IPS-15b (cell line): Measurements from ENCODE around the gene BEST2.

Experiments used
- H3K27me3 ChIP-seq: one replicate; pipeline ENCODE4 v1.6.1; 2013; ENCODE audit warnings: low read length; ENCODE audit not compliant: control insufficient read depth, insufficient read depth
- H3K36me3 ChIP-seq: one replicate; pipeline ENCODE4 v1.6.1; 2013; ENCODE audit warnings: low read length; ENCODE audit not compliant: control insufficient read depth, insufficient read depth
- H3K4me1 ChIP-seq: one replicate; pipeline ENCODE4 v1.6.1; 2013; ENCODE audit warnings: mild to moderate bottlenecking, low read length; ENCODE audit not compliant: control insufficient read depth, insufficient read depth
- H3K4me3 ChIP-seq: one replicate; pipeline ENCODE4 v1.5.1; 2013; ENCODE audit warnings: low read depth, low read length
- H3K9ac ChIP-seq: one replicate; pipeline ENCODE4 v1.6.1; 2013; ENCODE audit warnings: low read depth, mild to moderate bottlenecking, low read length
- H3K9me3 ChIP-seq: one replicate; pipeline ENCODE4 v1.6.1; 2013; ENCODE audit warnings: mild to moderate bottlenecking, low read length; ENCODE audit not compliant: control insufficient read depth, insufficient read depth

BEST2 gene

GRCh38 chr19:12774588-12775555, 23.3 kb downstream of the BEST2 start, which contains the start of gene HOOK2:
TSS of gene HOOK2 (minus strand) at chr19:12775552. CDS start at chr19:12775449, 103 bp downstream.
- Histone ChIP-seq H3K9me3 (no peaks in the 10 kb centered on the region), H3K4me3 (peak within 1 kb of the TSS; percentile 86), H3K27me3 (no peaks in the 10 kb centered on the region), H3K9ac (peak within 1 kb of the TSS; percentile 81), H3K36me3 (peaks cover 3% of the 10 kb centered on the region), H3K4me1 (peaks cover 8% of the 10 kb centered on the region)

GRCh38 chr19:12777217-12778016, 25.8 kb downstream of the BEST2 start:
- Histone ChIP-seq H3K36me3 (peaks cover 3% of the 10 kb centered on the region), H3K4me3 (peak overlapping the region; percentile 76), H3K4me1 (peaks cover 8% of the 10 kb centered on the region), H3K9ac (no peak overlapping the region), H3K9me3 (no peaks in the 10 kb centered on the region), H3K27me3 (no peaks in the 10 kb centered on the region)

GRCh38 chr19:12778017-12778904, 26.7 kb downstream of the BEST2 start:
- Histone ChIP-seq H3K4me3 (peak overlapping the region; percentile 76), H3K27me3 (no peaks in the 10 kb centered on the region), H3K9ac (no peak overlapping the region), H3K36me3 (peaks cover 3% of the 10 kb centered on the region), H3K4me1 (peaks cover 8% of the 10 kb centered on the region), H3K9me3 (no peaks in the 10 kb centered on the region)

- peaks cover 3% of the 10 kb centered on the region for H3K36me3 ChIP-seq
- H3K27me3 ChIP-seq, result no peaks in the 10 kb centered on the region
- H3K4me3 ChIP-seq, result peak overlapping the region; percentile 76
- H3K9me3 ChIP-seq, result no peaks in the 10 kb centered on the region
- peaks cover 11% of the 10 kb centered on the region for H3K4me1 ChIP-seq
- peak overlapping the region; percentile 17 for H3K9ac ChIP-seq
These were observed 27.2 kb downstream of the BEST2 start for GRCh38 chr19:12778905-12779161.

GRCh38 chr19:12779162-12779993, 27.8 kb downstream of the BEST2 start:
- Histone ChIP-seq H3K4me1 (peaks cover 12% of the 10 kb centered on the region), H3K36me3 (peaks cover 1% of the 10 kb centered on the region), H3K9me3 (no peaks in the 10 kb centered on the region), H3K4me3 (peak overlapping the region; percentile 76), H3K9ac (peak overlapping the region; percentile 17), H3K27me3 (no peaks in the 10 kb centered on the region)

- Histone ChIP-seq H3K4me3 (peak overlapping the region; percentile 57), H3K9me3 (no peaks in the 10 kb centered on the region), H3K9ac (no peak overlapping the region), H3K4me1 (peaks cover 13% of the 10 kb centered on the region), H3K27me3 (no peaks in the 10 kb centered on the region), H3K36me3 (no peaks in the 10 kb centered on the region)
These were observed 30.5 kb downstream of the BEST2 start for GRCh38 chr19:12782174-12782423.

- Histone ChIP-seq H3K4me1 (peaks cover 13% of the 10 kb centered on the region), H3K9me3 (no peaks in the 10 kb centered on the region), H3K27me3 (no peaks in the 10 kb centered on the region), H3K9ac (no peak overlapping the region), H3K4me3 (peak overlapping the region; percentile 57), H3K36me3 (no peaks in the 10 kb centered on the region)
These were observed 31.1 kb downstream of the BEST2 start for GRCh38 chr19:12782424-12783290.

GRCh38 chr19:12783291-12783848, 31.8 kb downstream of the BEST2 start:
- H3K9ac ChIP-seq, result no peak overlapping the region
- no peaks in the 10 kb centered on the region for H3K27me3 ChIP-seq
- peak overlapping the region; percentile 37 for H3K4me3 ChIP-seq

GRCh38 chr19:12783849-12784393, 32.3 kb downstream of the BEST2 start:
- H3K4me1 ChIP-seq, result peaks cover 16% of the 10 kb centered on the region
- no peaks in the 10 kb centered on the region for H3K9me3 ChIP-seq
- no peak overlapping the region for H3K9ac ChIP-seq
- H3K36me3 ChIP-seq, result no peaks in the 10 kb centered on the region
- peak overlapping the region; percentile 37 for H3K4me3 ChIP-seq
- no peaks in the 10 kb centered on the region for H3K27me3 ChIP-seq

More at GRCh38 chr19:12783291-12783848, 31.8 kb downstream of the BEST2 start:
- Histone ChIP-seq H3K4me1 (peaks cover 18% of the 10 kb centered on the region), H3K9me3 (no peaks in the 10 kb centered on the region), H3K36me3 (no peaks in the 10 kb centered on the region)

- H3K4me1 ChIP-seq, result peaks cover 12% of the 10 kb centered on the region
- no peaks in the 10 kb centered on the region for H3K36me3 ChIP-seq
- H3K4me3 ChIP-seq, result no peak overlapping the region
- no peak overlapping the region for H3K9ac ChIP-seq
- no peaks in the 10 kb centered on the region for H3K27me3 ChIP-seq
- H3K9me3 ChIP-seq, result no peaks in the 10 kb centered on the region
These were observed 32.8 kb downstream of the BEST2 start for GRCh38 chr19:12784394-12784870.
